GM19351 (cell line): ENCODE results near the gene PSD4.

Experiments
- ATAC-seq: cut with Tn5 transposase; IDR thresholded peaks from one replicate; pipeline ENCODE4 v1.9.1; 2021; ENCODE audit warnings: mild to moderate bottlenecking, moderate library complexity; ENCODE audit not compliant: unreplicated experiment

PSD4 gene

DNA sequence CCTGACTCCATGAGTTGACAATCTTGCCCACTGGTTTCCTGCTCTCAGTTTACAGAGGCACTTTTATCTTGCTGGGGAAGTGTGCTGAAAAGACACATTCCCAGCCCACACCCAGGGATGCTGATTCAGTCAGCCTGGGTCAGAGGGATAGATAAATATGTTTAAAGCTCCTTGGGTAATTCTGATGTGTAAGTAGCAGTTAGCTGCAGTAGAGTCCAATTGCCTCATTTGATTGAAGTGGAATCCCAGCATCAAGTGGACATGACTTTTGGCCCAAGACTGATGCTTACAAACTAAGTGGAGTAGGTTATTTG is 29.4 kb downstream of the PSD4 start:
- no peak for ATAC-seq

DNA sequence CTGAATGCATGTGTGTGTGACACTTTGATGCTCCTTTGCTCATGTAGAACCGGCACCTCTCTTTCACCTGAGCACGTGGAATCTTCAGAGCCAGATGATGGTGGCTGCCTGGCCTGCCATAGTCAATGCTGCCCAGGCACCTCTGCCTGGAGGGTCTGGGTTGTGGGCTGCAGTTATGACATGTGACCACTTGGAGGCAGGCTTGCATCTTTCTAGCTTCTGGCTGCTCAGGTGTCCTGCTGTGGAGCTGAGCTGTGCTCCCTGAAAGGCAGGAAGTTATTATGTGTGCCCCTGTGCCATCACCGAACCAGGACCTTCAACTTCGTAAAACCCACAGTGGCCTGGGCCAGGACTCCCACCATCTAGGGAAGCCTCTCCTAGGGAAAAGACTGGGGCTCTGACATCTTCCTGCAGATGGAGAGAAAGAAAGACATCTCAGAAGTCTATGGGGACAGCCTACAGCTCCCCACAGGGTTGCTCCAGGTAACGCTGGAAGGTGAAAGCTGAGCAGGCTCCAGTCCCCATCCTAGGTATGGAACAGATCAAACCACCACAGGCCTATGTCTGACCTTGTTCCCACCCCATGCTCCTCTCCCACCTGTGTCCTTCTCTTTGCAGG is 30.2 kb downstream of the PSD4 start:
- ATAC-seq, result peak; percentile 76

DNA sequence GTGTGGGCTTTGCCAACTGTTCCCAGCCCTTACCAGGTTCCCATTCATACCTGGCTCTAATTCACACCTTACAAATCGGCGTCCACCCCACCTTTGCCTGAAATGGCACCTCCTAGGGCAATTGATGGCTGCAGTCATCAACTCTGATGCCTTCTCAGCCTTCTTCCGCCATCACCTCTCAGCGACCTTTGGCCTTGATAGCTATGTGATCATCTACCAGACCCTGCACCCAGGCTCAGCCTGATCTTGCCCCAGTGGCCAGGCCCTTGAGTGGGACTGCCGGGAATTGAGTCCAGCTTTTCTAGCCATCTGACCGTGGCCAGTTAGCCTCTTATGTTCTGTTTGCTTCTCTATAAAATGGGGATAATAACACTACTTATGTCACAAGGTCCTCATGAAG is 32.5 kb downstream of the PSD4 start:
- ATAC-seq, result no peak

DNA sequence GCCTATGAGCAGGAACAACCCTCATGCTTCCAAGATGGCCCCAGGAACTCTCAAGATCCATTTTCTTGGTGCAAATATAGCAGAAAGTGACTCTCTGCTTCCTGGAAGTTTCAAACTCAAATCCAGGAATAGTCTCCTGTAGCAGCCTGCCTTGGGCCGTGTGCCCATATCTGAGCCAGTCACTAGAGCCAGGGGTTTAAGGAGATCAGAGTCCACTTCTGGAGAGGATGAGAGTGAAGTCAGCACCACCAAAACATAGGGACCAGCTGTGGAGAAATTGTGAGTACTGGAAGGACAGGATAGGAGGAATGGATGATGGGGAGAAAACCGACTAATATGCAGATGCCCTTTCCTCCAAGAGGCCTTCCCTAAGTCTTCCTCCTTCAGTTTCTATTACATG is 33.2 kb downstream of the PSD4 start:
- ATAC-seq, result no peak

DNA sequence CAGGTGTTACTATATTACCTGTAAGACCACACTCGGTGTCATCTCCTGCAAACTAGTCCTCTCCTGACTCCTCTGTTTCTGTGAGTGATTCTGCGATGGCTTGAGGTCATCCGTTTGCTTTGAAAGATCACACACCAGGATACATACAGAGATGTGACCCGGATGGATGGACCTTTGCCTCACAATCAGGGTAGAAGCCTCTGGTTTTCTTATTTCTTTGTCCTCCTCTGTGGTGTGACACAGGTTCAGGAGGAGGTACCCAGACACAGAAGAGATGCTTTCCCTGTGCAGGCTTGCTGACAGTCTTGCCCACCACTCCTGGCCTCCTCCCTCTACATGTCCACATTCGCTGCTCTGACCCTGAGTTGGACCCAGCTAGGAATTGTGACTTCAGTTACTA is 34.6 kb downstream of the PSD4 start:
- no peak for ATAC-seq

DNA sequence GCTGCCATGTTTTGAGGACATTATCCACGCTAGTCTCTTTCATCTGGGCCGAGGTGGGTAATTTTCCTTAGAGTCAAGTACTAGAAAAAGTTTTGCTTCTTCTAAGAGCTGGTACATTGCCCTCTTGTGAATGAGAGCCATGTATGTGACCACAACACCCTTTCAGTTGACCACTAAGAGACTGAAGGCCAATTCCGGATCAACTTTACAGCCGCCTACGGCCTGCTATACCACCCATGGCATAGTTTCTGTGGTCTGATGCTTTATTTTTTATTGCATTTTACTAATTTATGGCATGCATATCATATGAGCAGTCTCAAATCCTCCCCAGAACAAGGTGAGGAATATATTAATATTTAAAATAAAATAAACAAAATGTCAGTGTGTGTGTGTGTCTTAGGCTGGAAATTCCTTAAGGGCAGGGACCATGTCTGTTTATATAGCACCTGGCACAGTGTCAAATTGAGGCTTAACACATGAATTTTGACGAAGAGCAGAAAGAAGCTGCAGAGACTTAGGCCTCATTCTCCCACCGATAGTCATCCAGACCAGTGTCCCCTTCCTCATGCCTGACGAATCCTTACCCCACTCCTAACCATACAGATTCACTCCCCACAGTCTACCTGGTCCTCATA is 35.4 kb downstream of the PSD4 start:
- no peak for ATAC-seq

DNA sequence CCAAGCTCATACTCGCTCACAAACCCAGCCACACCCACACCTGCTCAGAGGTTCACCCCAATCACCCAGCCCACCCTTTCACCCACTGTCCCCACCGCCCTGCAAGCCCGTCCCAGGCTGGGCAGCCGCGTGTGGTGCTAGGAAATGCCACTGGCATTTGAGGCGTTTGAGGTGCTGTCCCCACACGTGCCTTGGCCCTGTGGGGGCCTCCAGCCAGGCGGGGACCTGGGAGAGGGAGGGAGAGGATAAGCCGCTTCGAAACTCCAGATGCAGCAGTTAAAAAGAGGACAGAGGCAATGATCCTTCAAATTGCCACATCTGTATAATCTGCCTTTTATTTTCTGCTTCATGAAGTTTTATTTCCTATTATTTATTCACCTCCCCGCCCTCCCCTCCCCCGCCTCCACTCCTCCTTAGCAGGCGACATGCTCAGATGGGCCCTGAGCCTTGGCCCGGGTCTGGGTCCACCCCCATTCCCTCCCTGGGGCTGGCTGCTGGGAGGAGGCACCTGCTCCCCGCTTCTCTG is 35.9 kb downstream of the PSD4 start:
- ATAC-seq, result no peak

DNA sequence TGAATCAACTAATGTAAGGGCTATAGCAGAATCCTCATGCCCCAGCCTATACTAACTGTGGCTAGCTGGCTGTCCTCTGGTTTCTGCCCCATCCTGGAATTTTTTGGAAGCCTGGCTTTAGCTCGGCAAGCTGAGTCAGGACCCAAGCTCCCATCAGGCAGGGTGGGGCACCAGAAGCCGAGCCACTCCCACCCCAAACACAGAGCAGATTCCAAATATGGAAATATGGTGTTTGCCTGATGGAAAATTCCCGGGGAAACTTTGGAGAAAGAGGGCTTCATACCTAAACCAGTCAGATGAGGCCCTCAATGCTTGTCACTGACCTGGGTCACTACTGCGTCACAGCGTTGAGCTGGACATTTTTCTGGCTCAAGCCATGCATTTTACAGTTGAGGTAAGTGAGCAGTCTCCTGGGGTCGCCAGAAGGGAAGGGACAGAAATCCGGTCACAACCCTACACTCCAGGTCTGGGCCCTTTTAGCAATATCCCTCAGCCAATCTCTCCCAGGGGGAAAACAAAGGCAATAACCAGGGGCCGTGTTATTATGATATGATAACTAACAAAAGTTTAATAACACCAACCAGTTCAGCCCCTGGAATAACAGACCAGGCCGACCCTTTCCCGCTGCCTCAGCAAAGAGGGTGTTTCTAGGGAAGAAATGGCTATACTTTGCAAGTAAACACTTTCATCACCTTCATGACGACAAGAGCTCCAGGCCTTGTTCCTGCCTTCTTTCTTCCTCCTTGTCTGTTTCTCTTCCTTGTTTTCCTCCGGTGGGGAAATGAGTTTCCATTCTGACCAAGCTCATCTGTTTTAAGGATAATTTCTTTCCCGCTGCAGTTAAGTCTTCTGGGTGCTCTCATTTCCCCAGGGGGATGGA is 37.7 kb downstream of the PSD4 start:
- no peak for ATAC-seq

DNA sequence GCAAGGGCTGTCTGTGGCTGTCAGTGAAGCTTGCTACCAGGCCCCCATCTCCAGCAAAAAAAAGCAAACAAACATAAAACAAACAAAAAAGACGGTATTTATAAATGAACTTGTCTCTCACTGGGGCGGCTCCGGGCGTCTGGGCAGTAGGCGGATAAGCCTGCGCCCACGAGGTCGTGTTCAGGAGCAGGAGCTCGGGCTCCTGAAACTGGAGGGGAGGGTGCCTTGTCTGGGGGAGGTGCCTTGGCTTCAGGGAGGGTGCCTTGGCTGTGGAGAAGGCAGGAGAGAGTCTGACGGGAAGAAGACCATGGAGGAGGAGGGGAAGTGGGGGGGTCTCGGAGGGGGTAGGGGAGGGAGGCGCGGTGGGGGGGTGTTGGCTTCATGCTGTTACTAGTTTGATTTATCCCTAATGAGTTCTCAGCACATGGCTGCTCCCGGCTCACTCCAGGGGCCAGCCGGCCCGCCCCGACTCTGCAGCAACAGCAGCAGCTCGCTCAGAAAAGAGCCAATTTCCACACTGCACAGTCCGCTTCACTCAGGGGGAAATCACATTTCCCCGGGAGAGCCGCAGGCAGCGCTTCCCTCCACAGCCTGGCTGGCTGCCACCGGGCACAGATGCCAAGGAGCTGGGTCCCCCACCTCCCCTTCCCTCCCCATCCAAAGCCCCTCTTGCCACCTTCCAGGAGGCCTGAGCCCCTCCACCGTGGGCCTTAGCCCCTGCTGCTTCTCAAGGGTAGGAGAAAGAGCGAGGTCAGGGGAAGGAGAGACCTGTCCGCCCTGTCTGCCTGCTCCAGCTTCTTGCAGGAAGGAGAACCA is 38.7 kb downstream of the PSD4 start:
- ATAC-seq, result no peak

DNA sequence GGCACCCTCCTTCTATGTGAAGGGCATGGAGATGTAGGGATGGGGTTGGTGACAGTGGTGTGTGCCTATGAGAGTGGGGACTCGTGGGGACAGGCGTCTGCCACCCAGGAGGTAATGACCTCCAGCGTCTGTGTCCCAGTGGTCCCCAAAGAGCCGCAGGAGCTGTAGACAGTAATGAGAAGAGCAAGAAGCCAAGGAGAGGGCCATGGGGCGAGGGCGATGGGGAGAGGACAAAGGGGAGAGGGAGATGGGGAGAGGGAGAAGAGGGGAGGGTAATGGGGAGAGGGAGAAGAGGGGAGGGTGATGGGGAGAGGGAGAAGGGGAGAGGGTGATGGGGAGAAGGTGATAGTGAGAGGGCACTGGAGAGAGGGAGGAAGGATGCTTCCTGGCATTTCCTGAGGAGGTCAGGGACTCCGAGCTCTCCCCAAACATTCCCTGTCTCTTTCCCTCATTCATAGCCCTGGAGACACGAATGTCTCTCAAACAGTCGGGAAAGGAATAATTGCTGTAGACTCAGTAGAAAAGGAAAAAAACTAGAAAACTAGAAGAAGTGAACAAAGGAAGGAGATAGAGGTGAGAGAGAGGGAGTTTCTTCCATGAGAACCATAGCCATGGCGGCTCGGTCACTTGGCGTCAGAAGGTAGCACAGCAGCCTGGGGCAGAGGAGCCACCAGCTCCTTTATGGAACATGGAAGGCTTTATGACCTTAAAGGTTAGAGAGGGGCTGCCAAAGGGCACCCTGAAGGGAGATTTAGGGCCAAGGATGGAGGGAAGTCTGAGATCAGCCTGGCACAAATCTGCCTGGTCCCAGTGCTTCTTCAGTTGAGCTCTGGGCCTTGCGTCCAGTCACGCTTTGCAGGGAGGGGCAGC is 39.5 kb downstream of the PSD4 start:
- ATAC-seq, result no peak

DNA sequence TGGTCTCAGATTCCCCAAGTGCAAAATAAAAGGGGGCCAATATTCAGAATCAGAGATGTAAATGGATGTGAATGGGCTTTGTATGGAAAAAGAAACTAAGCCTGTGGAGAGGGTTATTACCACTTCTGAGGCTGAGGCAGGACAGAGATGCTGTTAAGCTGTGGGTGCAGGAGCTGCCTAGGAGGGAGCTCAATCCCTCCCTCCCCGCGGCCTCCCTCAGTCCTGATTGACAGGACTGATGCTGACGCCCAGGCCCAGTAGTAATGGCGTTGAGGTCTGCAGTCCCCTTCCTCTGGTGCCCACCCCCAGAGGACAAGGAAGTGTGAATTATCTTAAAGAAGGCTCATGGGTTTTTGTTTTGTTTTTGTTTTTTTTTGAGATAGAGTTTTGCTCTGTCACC is 40.4 kb downstream of the PSD4 start:
- no peak for ATAC-seq

DNA sequence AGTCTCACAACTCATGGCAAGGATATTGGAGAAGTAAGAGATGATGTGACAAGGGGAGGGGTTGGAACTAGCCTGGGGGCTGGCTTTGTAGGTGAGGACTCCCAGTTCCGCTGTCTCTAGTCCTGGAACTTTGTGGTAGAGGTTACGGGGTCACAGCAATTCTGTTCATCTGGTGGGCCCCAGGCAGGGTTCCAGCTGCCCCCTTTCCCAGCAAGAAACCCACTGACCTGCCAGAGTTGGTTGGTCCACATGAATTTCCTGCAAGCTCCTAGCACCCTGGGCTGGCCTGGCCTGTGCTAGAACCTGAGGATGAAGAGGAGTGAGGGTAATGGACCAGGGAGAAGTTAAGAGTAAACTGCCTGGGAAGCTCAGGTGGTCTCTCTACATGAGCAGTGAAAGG is 41.3 kb downstream of the PSD4 start:
- ATAC-seq, result no peak

DNA sequence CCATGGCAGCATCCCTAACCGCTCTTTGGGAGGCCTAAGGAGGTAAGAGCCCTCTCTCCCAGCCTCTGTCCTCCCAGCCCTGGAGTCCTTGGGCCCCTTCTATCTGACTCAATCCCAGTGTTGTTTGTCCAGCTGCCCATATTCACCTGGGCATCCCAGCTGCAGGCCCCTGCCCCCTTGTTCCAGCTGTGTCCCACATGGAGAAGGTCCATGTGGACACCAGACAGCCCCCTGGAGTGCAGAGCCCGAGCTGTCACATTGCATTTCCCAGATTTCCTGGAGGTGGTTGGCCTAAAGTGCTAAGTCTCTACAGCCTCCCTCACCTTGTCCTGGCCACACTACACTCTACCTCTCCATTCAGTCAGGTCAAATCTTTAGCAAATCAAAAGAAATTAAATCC is 42.5 kb downstream of the PSD4 start:
- no peak for ATAC-seq

DNA sequence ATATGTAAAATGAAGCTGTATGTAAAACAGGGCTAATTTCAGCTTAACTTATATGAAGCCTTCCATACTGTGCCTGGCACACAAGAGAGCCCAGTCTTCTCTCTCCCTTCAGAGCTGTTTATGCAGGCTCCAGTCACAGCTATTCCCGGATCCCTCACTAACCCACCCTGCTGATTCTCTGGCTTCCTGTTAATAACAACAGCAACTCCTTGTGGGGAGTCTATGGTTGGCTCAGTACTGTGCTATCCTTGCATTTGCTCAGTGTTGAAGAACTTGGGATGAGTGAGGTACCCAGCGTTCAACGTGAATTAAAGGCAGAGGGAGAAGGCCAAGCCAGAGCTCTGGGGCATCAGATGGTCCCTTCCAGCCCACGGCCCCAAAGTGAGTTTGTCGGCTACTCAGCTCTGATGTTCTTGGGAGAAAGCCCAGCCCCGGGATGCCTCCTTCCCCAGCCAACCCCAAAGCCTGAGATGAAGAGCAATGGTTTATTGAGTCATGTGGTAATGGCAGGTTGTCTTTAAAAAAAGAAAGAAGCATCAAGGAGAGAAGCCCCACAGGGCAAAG is 43.2 kb downstream of the PSD4 start:
- no peak for ATAC-seq

DNA sequence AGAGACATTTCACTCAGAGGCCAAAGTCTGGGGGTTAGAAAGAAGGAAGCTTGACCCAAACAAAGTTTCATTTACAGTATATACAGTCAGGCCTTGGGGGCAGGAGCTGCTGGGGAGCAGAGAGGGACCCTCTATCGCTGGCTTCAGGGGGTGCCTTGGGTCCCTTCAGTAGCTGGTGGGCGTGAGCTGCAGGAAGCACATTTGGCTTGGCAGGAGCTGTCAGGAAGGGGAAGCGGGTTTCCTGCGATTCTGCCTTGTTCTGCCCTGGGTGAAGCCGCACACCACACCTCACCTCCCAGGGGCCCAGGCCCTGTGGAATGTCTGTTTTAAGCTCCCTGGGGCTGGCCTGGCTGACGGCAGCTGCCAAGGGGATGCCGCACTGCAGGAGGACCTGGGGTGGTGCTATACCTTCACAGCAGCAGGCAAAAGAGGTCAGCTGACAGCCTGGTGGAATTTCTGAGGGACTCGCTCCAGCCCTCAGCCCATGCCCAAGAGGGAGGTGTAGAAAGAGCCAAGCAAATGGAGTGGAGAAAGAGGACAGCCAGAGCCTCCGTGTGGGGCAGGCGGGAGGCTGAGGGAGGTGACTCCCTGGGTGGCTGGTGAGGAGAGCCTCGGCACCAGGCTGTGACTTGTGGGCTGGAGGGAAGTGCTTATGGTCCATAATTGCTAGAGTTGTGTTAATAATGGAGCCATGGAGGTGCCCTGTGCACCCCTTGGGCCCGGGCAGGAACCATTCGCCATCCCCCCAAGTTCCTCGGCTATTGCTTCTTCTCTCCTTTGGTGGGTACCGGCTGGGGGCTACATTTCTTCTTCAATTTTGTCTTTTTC is 43.9 kb downstream of the PSD4 start:
- ATAC-seq, result no peak

DNA sequence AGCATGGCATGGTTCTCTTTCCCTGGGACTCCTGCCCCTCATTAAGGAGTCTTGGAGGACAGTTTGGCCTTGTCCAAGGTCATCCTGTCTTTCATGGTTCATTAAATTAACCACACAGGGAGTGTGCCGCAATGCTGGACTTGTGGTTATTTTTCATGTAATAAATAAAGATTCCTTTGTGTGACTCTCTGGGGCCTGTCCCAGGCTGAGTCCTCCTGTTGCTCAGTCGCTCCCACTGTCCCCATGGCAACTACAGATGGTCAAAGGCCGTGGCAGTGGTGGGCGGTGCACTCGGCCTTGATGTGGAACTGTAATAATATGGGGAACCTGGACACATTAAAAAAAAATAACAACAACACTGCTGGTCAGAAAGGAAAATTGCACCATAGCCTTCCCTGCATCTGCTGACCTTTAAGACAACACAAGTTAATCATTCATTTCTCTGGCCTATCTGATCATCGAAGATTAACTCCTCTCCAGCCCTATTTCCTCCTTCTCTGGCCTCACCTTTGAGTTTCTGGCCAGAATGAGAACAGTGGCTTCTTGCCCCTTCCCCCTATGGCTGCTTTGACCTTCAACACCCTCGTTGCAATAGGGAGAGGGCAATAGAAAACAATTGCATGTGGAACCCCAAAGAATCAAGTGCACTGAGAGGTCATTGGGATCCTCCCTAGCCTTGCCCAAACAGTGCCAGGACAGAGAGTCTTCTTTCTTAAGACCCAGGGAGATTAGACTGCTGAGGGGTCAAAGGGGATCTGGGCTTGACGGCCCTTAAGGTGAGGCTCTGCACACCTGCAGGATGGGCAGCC is 44.7 kb downstream of the PSD4 start:
- no peak for ATAC-seq

DNA sequence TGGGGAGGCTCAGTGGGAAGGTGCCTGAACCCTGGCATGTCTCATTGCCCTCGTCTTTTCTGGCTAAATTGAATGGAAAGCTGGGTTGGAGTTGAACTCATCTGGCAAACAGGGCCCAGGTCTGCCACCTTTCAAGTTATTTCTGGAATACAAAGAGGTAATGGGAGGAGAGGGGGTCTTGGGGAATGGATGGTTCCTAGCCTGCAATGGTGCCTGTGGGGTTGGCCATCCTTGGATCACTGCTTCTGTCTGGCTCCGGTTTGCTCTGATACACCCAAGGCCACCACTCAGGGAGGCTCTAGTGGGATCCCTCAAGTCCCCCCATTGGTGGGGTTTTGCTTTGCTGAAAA is 45.3 kb downstream of the PSD4 start:
- ATAC-seq, result no peak

DNA sequence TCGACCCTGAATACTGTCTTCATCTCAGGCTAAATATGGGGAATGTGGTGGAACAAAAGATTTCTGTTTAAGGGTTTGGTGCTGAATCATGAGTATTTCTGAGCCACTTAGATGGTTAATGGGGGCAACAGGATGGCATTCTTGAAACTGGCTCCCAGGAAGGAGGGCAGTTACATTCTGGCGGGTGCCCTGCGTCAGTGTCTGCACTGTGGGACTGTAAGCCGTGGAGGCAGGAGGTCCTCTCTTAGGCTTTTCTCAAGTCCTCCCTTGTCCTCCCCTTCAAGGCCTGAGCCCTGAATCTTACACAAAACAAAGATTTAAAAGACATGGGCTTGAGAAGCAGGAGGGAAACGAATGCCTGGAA is 45.7 kb downstream of the PSD4 start:
- ATAC-seq, result no peak
